ENCODE measurements around the gene ILF3.

ILF3 gene

GRCh38 chr19:10642473-10643171, 11.5 kb upstream of the ILF3 start:
- TF ChIP-seq CTCF (IDR thresholded peaks at IDR 0.05; ENCODE audit: low read depth, low read length), result no peak
- DNase-seq (ENCODE audit: low read depth in 2 of 2), result no peak
- no peak overlapping the region for H3K4me3 ChIP-seq (replicated peaks in 1 of 2; ENCODE audit: low read depth in 2 of 2, low read length in 2 of 2)

DNA sequence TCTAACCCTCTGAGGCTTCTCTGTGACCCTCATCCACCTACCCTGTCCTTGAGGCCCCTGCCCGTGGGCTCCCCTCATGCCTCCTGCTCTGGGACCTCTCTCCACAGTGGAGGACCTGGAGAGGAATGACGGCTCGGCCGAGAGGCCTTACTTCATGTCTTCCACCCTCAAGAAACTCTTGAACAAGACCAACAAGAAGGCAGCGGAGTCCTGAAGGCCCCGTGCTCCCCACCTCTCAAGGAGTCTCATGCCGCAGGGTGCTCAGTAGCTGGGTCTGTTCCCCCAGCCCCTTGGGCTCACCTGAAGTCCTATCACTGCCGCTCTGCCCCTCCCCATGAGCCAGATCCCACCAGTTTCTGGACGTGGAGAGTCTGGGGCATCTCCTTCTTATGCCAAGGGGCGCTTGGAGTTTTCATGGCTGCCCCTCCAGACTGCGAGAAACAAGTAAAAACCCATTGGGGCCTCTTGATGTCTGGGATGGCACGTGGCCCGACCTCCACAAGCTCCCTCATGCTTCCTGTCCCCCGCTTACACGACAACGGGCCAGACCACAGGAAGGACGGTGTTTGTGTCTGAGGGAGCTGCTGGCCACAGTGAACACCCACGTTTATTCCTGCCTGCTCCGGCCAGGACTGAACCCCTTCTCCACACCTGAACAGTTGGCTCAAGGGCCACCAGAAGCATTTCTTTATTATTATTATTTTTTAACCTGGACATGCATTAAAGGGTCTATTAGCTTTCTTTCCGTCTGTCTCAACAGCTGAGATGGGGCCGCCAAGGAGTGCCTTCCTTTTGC, 10.8 kb upstream of the ILF3 start:
- H3K4me3 ChIP-seq (replicated peaks in 1 of 2; ENCODE audit: low read depth in 2 of 2, low read length in 2 of 2), result no peak overlapping the region
- TF ChIP-seq CTCF (IDR thresholded peaks at IDR 0.05; ENCODE audit: low read depth, low read length), result no peak
- DNase-seq (ENCODE audit: low read depth in 2 of 2), result no peak

- no peak for TF ChIP-seq CTCF (IDR thresholded peaks at IDR 0.05; ENCODE audit: low read depth, low read length)
- no peak for DNase-seq (ENCODE audit: low read depth in 2 of 2)
- no peak overlapping the region for H3K4me3 ChIP-seq (replicated peaks in 1 of 2; ENCODE audit: low read depth in 2 of 2, low read length in 2 of 2)
Observed at GRCh38 chr19:10643968-10644259, 10.2 kb upstream of the ILF3 start.

DNA sequence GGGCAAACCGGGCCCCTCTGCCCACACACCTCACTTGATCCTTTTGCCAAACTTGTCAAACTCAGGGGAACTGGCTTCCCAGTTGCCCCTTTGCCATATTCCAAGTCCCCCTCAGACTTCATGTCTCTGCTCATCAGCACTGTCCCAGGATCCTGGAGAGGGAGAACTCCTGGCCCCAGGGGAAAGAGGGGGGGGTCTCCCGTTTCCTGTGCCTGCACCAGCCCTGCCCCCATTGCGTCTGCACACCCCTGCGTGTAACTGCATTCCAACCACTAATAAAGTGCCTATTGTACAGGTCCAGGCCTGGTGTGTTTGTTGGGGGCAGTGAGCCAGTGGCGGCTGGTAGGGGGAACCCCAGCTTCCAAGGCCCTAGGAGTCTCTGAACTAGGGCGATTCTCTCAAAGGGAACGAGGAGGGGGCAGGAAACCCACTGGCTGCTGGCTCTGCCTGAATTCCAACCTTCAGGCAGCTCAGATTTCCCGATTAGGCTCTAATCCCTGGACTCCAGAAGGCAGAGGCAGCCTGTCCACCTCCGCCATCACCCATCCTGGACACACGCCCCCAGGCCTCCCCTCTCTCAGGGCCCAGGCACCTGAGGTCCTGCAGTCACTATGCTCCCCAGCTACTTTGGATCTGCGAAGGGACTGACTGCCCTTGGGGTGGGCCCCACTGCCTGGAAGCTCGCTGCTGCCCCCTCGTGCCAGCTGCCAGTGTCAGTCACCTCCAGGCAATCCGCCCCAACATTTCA, 9.7 kb upstream of the ILF3 start:
- no peak overlapping the region for H3K4me3 ChIP-seq (replicated peaks in 1 of 2; ENCODE audit: low read depth in 2 of 2, low read length in 2 of 2)
- DNase-seq (ENCODE audit: low read depth in 2 of 2), result peak; percentile 77 to 81
- TF ChIP-seq CTCF (IDR thresholded peaks at IDR 0.05; ENCODE audit: low read depth, low read length), result peak; percentile 91

GRCh38 chr19:10646456-10647159, 7.5 kb upstream of the ILF3 start:
- TF ChIP-seq CTCF (IDR thresholded peaks at IDR 0.05; ENCODE audit: low read depth, low read length), result no peak
- H3K4me3 ChIP-seq (replicated peaks in 1 of 2; ENCODE audit: low read depth in 2 of 2, low read length in 2 of 2), result no peak overlapping the region
- DNase-seq (ENCODE audit: low read depth in 2 of 2), result no peak

- no peak for TF ChIP-seq CTCF (IDR thresholded peaks at IDR 0.05; ENCODE audit: low read depth, low read length)
- no peak for DNase-seq (ENCODE audit: low read depth in 2 of 2)
- no peak overlapping the region for H3K4me3 ChIP-seq (replicated peaks in 1 of 2; ENCODE audit: low read depth in 2 of 2, low read length in 2 of 2)
Observed at GRCh38 chr19:10648360-10648759, 5.8 kb upstream of the ILF3 start.
